H1 (cell line): Measurements from ENCODE around the gene TOP1. TPM values are rescaled to one million over a fixed set of nuclear protein-coding genes. Genes with fewer than 3 reads are reported as not detected.

ENCODE experiments used
- CTCF ChIA-PET: fragments of 300-600 bp; sonication (Branson Sonifier 250); formaldehyde crosslinking; loops from one replicate; lab custom pipeline; 2021; ENCODE audit not compliant: partially characterized antibody; lab: Charles Lee
- POLR2A ChIA-PET: fragments of 300-600 bp; sonication (Branson Sonifier 250); formaldehyde crosslinking; loops from one replicate; lab custom pipeline; 2021; ENCODE audit warnings: inconsistent platforms; ENCODE audit not compliant: partially characterized antibody; lab: Charles Lee
- DNase-seq, 2 experiments: peaks; one replicate each; pipeline versions ENCODE4 v3.0.0 to v3.0.0-alpha.2; 2010 to 2022; ENCODE audit warnings: low spot score in 2 of 2, low read depth in 1 of 2, mixed read lengths in 1 of 2
- FAIRE-seq: peaks from 2 replicates; lab custom pipeline; 2011; peaks lifted over from hg19 to GRCh38; lab: Jason Lieb, UNC
- H2AFZ ChIP-seq: 2 replicates; pipeline ENCODE4 v1.8.1; 2012; ENCODE audit warnings: low read length, inconsistent platforms
- H2AK5ac ChIP-seq: 2 replicates; pipeline ENCODE4 v1.6.1; 2013; ENCODE audit warnings: low read depth, low read length
- H2BK120ac ChIP-seq: replicated peaks from 2 replicates; pipeline ENCODE3; 2013; ENCODE audit warnings: low read depth, low read length, inconsistent platforms
- H2BK12ac ChIP-seq: 2 replicates; pipeline ENCODE4 v1.6.1; 2013; ENCODE audit warnings: low read depth, low read length
- H2BK15ac ChIP-seq: 2 replicates; pipeline ENCODE4 v1.6.1; 2013; ENCODE audit warnings: low read length
- H2BK20ac ChIP-seq: 2 replicates; pipeline ENCODE4 v1.6.1; 2013; ENCODE audit warnings: low read length
- H2BK5ac ChIP-seq: 2 replicates; pipeline ENCODE4 v1.6.1; 2013; ENCODE audit warnings: low read depth, low read length
- H3K14ac ChIP-seq: 2 replicates; pipeline ENCODE4 v1.6.1; 2013; ENCODE audit warnings: inconsistent platforms; ENCODE audit not compliant: insufficient read length
- H3K18ac ChIP-seq: 2 replicates; pipeline ENCODE4 v1.6.1; 2013; ENCODE audit warnings: low read length; ENCODE audit errors: extremely low read depth
- H3K23ac ChIP-seq: 2 replicates; pipeline ENCODE4 v1.6.1; 2013; ENCODE audit warnings: inconsistent platforms; ENCODE audit not compliant: insufficient read length
- H3K23me2 ChIP-seq: 2 replicates; pipeline ENCODE4 v1.6.1; 2013; ENCODE audit warnings: low read depth, low read length
- H3K27ac ChIP-seq: 2 replicates; pipeline ENCODE4 v1.6.1; 2011; ENCODE audit warnings: low read depth, low read length, inconsistent platforms
- H3K27me3 ChIP-seq, 4 experiments: replicated peaks in 1 of 4; 1 replicate in 1 of 4; 2 replicates in 3 of 4; pipeline versions ENCODE4 v1.6.1 to v1.8.1; 2011 to 2013; ENCODE audit warnings: low read length in 3 of 4, mild to moderate bottlenecking in 3 of 4, inconsistent platforms in 2 of 4, mixed read lengths in 2 of 4, moderate library complexity in 1 of 4; ENCODE audit not compliant: control insufficient read depth in 3 of 4, insufficient read depth in 3 of 4; ENCODE audit errors: extremely low read depth in 1 of 4
- H3K36me3 ChIP-seq, 4 experiments: 2 replicates each; pipeline versions ENCODE4 v1.6.1 to v1.8.1; 2011 to 2013; ENCODE audit warnings: mild to moderate bottlenecking in 4 of 4, low read length in 3 of 4, moderate library complexity in 2 of 4, control low read depth in 1 of 4, inconsistent platforms in 1 of 4; ENCODE audit not compliant: insufficient read depth in 4 of 4, control insufficient read depth in 2 of 4
- H3K4ac ChIP-seq: replicated peaks from 2 replicates; pipeline ENCODE3; 2013; ENCODE audit warnings: low read length, low read depth, mixed read lengths, inconsistent platforms; ENCODE audit not compliant: insufficient read length
- H3K4me1 ChIP-seq, 4 experiments: replicated peaks in 1 of 4; 1 replicate in 1 of 4; 2 replicates in 3 of 4; pipeline versions ENCODE4 v1.6.1 to v1.8.1; 2011 to 2013; ENCODE audit warnings: low read length in 3 of 4, inconsistent platforms in 2 of 4, mixed read lengths in 1 of 4; ENCODE audit not compliant: insufficient read depth in 4 of 4, control insufficient read depth in 3 of 4
- H3K4me2 ChIP-seq, 2 experiments: 2 replicates each; pipeline versions ENCODE4 v1.6.1 to v1.8.1; 2011 to 2013; ENCODE audit warnings: low read depth in 2 of 2, low read length in 2 of 2, control low read depth in 1 of 2, inconsistent platforms in 1 of 2, mild to moderate bottlenecking in 1 of 2; ENCODE audit not compliant: insufficient read depth in 1 of 2
- H3K4me3 ChIP-seq, 4 experiments: fragments of 200-600, 300-600 bp in 1 of 4; sonication (generic), shearing (Covaris generic), sonication (Bioruptor Twin) in 1 of 4; 2 replicates each; pipeline versions ENCODE4 v1.5.1 to v1.8.1; 2011 to 2016; ENCODE audit warnings: low read length in 4 of 4, low read depth in 3 of 4, control low read depth in 2 of 4, inconsistent platforms in 2 of 4, mild to moderate bottlenecking in 2 of 4, mixed read lengths in 1 of 4, moderate library complexity in 1 of 4; ENCODE audit not compliant: insufficient read depth in 2 of 4; ENCODE audit errors: extremely low read depth in 1 of 4
- H3K56ac ChIP-seq: replicated peaks from 2 replicates; pipeline ENCODE3; 2013; ENCODE audit warnings: low read depth, mild to moderate bottlenecking, mixed read lengths, low read length, inconsistent platforms; ENCODE audit not compliant: insufficient read length
- H3K79me1 ChIP-seq: 2 replicates; pipeline ENCODE4 v1.6.1; 2013; ENCODE audit warnings: low read depth, low read length, control low read depth
- H3K79me2 ChIP-seq, 2 experiments: 2 replicates each; pipeline versions ENCODE4 v1.6.1 to v1.8.1; 2012 to 2013; ENCODE audit warnings: low read length in 2 of 2, mild to moderate bottlenecking in 2 of 2, inconsistent platforms in 1 of 2; ENCODE audit not compliant: insufficient read depth in 2 of 2, control insufficient read depth in 1 of 2
- H3K9ac ChIP-seq, 4 experiments: replicated peaks in 1 of 4; 1 replicate in 1 of 4; 2 replicates in 3 of 4; pipeline versions ENCODE4 v1.6.1 to v1.8.1; 2011 to 2013; ENCODE audit warnings: low read depth in 3 of 4, low read length in 3 of 4, control low read depth in 2 of 4, mild to moderate bottlenecking in 2 of 4, moderate library complexity in 2 of 4, inconsistent platforms in 1 of 4; ENCODE audit errors: extremely low read depth in 1 of 4
- H3K9me3 ChIP-seq, 2 experiments: 2 replicates each; pipeline versions ENCODE4 v1.6.1 to v1.8.1; 2012 to 2013; ENCODE audit warnings: mild to moderate bottlenecking in 2 of 2, moderate library complexity in 2 of 2, control low read depth in 1 of 2, inconsistent platforms in 1 of 2, low read depth in 1 of 2, low read length in 1 of 2, mixed read lengths in 1 of 2; ENCODE audit not compliant: insufficient read depth in 2 of 2
- H4K20me1 ChIP-seq, 2 experiments: replicated peaks in 1 of 2; 2 replicates each; pipeline versions ENCODE3 to v1.8.1; 2011 to 2013; ENCODE audit warnings: inconsistent platforms in 2 of 2, low read length in 2 of 2, mild to moderate bottlenecking in 1 of 2; ENCODE audit not compliant: insufficient read depth in 2 of 2, control insufficient read depth in 1 of 2
- H4K5ac ChIP-seq: 2 replicates; pipeline ENCODE4 v1.6.1; 2013; ENCODE audit warnings: low read length, low read depth, mixed read lengths, inconsistent platforms; ENCODE audit not compliant: insufficient read length
- H4K8ac ChIP-seq: 2 replicates; pipeline ENCODE4 v1.8.0; 2013; ENCODE audit warnings: mild to moderate bottlenecking, moderate library complexity, low read length, inconsistent platforms; ENCODE audit not compliant: insufficient read depth; ENCODE audit errors: extremely low read depth
- H4K91ac ChIP-seq: replicated peaks from 2 replicates; pipeline ENCODE3; 2013; ENCODE audit warnings: low read length, mixed read lengths, inconsistent platforms; ENCODE audit not compliant: insufficient read length
- WGBS, 2 experiments: shearing (Covaris generic) in 1 of 2; methylation state at CpG; one replicate each; pipeline versions ENCODE4 v1.1.6 to v1.1.7; 2013 to 2015; ENCODE audit warnings: low lambda C conversion rate in 2 of 2, mixed read lengths in 2 of 2, inconsistent platforms in 1 of 2, low coverage in 1 of 2, missing lambda C conversion rate in 1 of 2; ENCODE audit not compliant: insufficient replicate concordance in 2 of 2, insufficient coverage in 1 of 2, insufficient read length in 1 of 2; ENCODE audit errors: extremely low coverage in 1 of 2, missing lambda C conversion rate in 1 of 2; 5-methylcytosine and 5-hydroxymethylcytosine counted together
- polyA plus RNA-seq, 7 experiments: library from polyadenylated mRNA; depleted of rRNA in 3 of 7; stranded (reverse) in 5 of 7; unstranded in 2 of 7; fragments of >200 nt in 5 of 7; fragments of 200-250 nt in 2 of 7; gene quantifications; 1 replicate in 5 of 7; 2 replicates in 1 of 7; 4 replicates in 1 of 7; pipeline versions ENCODE4 v1.2.1 to v1.2.3, GENCODE V29; 2011 to 2013; ENCODE audit warnings: missing spikeins in 2 of 7, mixed read lengths in 2 of 7
- total RNA-seq: library from RNA; stranded (reverse); fragmentation: NEBNext Ultra II Directional; extraction: Animal tissue kit (Norgen Biotek cat#: 25700); gene quantifications from 2 replicates; pipeline ENCODE4 v1.2.1, GENCODE V29; 2021

Gene TOP1
- total and polyA plus RNA-seq, 2 of the 8 experiments (the other 6 are each of a cell fraction or from before 2014, with no cell fraction given) = 7.4 to 108 TPM

DNA sequence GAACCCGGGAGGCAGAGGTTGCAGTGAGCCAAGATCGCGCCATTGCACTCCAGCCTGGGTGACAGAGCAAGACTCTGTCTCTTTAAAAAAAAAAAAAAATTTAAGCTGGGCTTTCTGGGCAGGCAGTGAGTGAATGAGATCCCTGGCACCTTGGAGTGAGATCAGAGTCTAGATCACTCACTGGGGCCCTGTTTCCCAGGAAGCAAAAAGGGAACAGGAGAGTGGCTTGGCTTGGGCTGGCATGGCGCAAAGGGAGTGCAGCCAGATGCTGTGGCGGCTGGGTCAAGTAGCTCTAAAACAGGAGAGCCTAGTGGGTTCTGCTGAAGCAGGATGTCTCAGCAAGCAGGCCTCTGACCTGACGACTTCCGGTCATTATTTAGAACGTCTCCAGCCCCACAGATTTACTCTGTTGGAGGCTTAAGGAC, 119.2 kb downstream of the TOP1 start:
- no peaks in the 10 kb centered on the region for H3K27me3 ChIP-seq
- H3K79me1 ChIP-seq = peaks cover 55% of the 10 kb centered on the region
- H4K5ac ChIP-seq = no peak overlapping the region
- no peak overlapping the region for H3K4me2 ChIP-seq
- no peaks in the 10 kb centered on the region for H3K23me2 ChIP-seq
- H2AFZ ChIP-seq = no peak overlapping the region
- H3K56ac ChIP-seq = no peak overlapping the region
- H3K4me1 ChIP-seq = peaks cover 0 to 12% (median 6%) of the 10 kb centered on the region in 4 experiments; a peak in 4 of 7 replicates
- H3K4ac ChIP-seq = no peak overlapping the region
- no peak for FAIRE-seq
- H4K20me1 ChIP-seq = peaks cover 43 to 78% of the 10 kb centered on the region in 2 experiments
- no peak overlapping the region for H4K8ac ChIP-seq
- no peak overlapping the region for H2BK15ac ChIP-seq
- H3K18ac ChIP-seq = no peak overlapping the region
- peaks cover 0 to 2% (median 0%) of the 10 kb centered on the region in 4 experiments; a peak in 2 of 8 replicates for H3K36me3 ChIP-seq
- H4K91ac ChIP-seq = no peak overlapping the region
- peaks cover 89 to 100% of the 10 kb centered on the region in 2 experiments for H3K79me2 ChIP-seq
- no peak overlapping the region for H3K14ac ChIP-seq
- no peak overlapping the region for H2AK5ac ChIP-seq
- H3K23ac ChIP-seq = no peak overlapping the region
- no peak overlapping the region for H2BK120ac ChIP-seq
- CTCF ChIA-PET = interaction anchor here (0.6 to 1.9 kb wide), 8 partner anchors 9 to 193 kb away, joined by 3 to 5 read pairs (median 4); partner anchors contain the start of gene LPIN3
- H3K9ac ChIP-seq = no peak overlapping the region
- POLR2A ChIA-PET = interaction anchor here (1.6 to 3.1 kb wide), 2 partner anchors 9 to 10 kb away, joined by 12 to 13 read pairs; no protein-coding TSS in a partner anchor
- H3K4me3 ChIP-seq = no peak overlapping the region
- 82% methylated on average over 8 of the region's 8 CpGs; no CpG with 5 or more reads in 1 of the 2 experiments for WGBS, 2 experiments
- H3K9me3 ChIP-seq = no peaks in the 10 kb centered on the region
- H2BK5ac ChIP-seq = no peak overlapping the region
- no peak for DNase-seq
- H2BK20ac ChIP-seq = no peak overlapping the region
- no peak overlapping the region; the same call in 1 of the 2 replicates for H3K27ac ChIP-seq
- no peak overlapping the region for H2BK12ac ChIP-seq
